ENCODE measurements around the gene GSK3B. TPM values are rescaled to one million over a fixed set of nuclear protein-coding genes. Genes with fewer than 3 reads are reported as not detected.

The GSK3B gene
- total RNA-seq, 1 experiment from 2014 or later: 56.5 TPM

DNA sequence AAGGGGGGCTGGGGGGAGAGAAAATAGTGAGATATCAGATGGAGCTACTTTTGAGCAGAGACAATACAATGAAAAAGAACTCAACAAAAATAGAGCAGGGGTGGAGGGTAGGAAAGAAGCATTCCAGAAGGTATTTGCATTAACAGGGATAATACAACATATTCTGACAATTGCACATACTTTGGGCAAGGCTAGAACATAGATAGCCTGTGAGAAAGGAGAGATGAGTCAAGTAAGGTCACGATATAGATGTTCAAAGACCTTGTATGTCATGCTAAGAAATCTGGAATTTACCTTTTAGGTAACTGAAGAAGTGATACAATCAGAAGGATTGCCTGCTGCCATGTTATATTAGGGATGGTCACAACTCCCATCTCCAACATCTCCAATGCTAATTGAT, 155.2 kb downstream of the GSK3B start:
- no peaks in the 10 kb centered on the region for H4K20me1 ChIP-seq (ENCODE audit: control insufficient read depth, insufficient read depth, insufficient read length)
- H3K4me1 Mint-ChIP-seq: peaks cover 27% of the 10 kb centered on the region in 2 experiments

More for the DNA sequence above, 155.2 kb downstream of the GSK3B start:
- Histone ChIP-seq H2BK5ac (ENCODE audit: insufficient read length, low read length) (no peak overlapping the region), H3K4ac (ENCODE audit: low read depth, low read length) (no peak overlapping the region), H3K23me2 (ENCODE audit: insufficient read length, low read depth, low read length, poor library complexity, severe bottlenecking) (no peaks in the 10 kb centered on the region), H4K8ac (replicated peaks; ENCODE audit: insufficient read length, low read depth, low read length) (no peak overlapping the region), H3K56ac (ENCODE audit: insufficient read length, low read depth, low read length) (no peak overlapping the region), H2BK20ac (ENCODE audit: low read depth, low read length, poor library complexity, severe bottlenecking) (no peak overlapping the region), H2BK15ac (ENCODE audit: low read depth, low read length) (no peak overlapping the region), H3K4me1 (ENCODE audit: insufficient read depth, low read length) (no peaks in the 10 kb centered on the region), H3K79me2 (ENCODE audit: insufficient read depth, low read length) (no peaks in the 10 kb centered on the region), H3K27me3 (ENCODE audit: insufficient read depth, low read length) (no peaks in the 10 kb centered on the region), H4K5ac (ENCODE audit: insufficient read length, low read depth, low read length) (no peak overlapping the region), H3K23ac (ENCODE audit: insufficient read length, low read depth, low read length) (no peak overlapping the region), H2AFZ (ENCODE audit: low read length) (no peak overlapping the region), H3K14ac (ENCODE audit: insufficient read depth, low read length) (no peak overlapping the region), H3K4me2 (ENCODE audit: insufficient read depth, insufficient read length, low read length) (no peak overlapping the region), H2AK5ac (ENCODE audit: insufficient read length, low read length) (no peak overlapping the region), H2BK120ac (ENCODE audit: low read depth, low read length, poor library complexity, severe bottlenecking) (no peak overlapping the region), H4K91ac (ENCODE audit: insufficient read length, low read depth, low read length) (no peak overlapping the region), H3K18ac (ENCODE audit: insufficient read length, low read depth, low read length) (no peak overlapping the region), H3K79me1 (ENCODE audit: insufficient read depth, low read depth, low read length, poor library complexity, severe bottlenecking) (peaks cover 3% of the 10 kb centered on the region), H3K9ac (ENCODE audit: extremely low read depth, insufficient read length, low read length) (no peak overlapping the region), H3K9me3 (ENCODE audit: control insufficient read depth, low read depth, low read length) (no peaks in the 10 kb centered on the region), H3T11ph (ENCODE audit: low read length) (no peak overlapping the region), H2BK12ac (ENCODE audit: insufficient read length, low read depth, low read length) (no peak overlapping the region), H3K27ac (ENCODE audit: insufficient read length, low read depth, low read length) (no peak overlapping the region)
- DNase-seq: no peak
- Mint-ChIP-seq H3K9me3 (no peaks in the 10 kb centered on the region), H3K4me3 (no peak overlapping the region), H3K36me3 (ENCODE audit: insufficient read depth in 1 of 3, low read depth in 3 of 3) (no peaks in the 10 kb centered on the region; a peak in 1 of 7 replicates), H3K27me3 (ENCODE audit: low read depth) (no peaks in the 10 kb centered on the region), H3K27ac (no peak overlapping the region; a peak in 1 of 7 replicates)
- WGBS (ENCODE audit: extremely low coverage, insufficient read length, low lambda C conversion rate): no CpG with 5 or more reads among the region's 1 CpG
- TF ChIP-seq, protein P1, sequence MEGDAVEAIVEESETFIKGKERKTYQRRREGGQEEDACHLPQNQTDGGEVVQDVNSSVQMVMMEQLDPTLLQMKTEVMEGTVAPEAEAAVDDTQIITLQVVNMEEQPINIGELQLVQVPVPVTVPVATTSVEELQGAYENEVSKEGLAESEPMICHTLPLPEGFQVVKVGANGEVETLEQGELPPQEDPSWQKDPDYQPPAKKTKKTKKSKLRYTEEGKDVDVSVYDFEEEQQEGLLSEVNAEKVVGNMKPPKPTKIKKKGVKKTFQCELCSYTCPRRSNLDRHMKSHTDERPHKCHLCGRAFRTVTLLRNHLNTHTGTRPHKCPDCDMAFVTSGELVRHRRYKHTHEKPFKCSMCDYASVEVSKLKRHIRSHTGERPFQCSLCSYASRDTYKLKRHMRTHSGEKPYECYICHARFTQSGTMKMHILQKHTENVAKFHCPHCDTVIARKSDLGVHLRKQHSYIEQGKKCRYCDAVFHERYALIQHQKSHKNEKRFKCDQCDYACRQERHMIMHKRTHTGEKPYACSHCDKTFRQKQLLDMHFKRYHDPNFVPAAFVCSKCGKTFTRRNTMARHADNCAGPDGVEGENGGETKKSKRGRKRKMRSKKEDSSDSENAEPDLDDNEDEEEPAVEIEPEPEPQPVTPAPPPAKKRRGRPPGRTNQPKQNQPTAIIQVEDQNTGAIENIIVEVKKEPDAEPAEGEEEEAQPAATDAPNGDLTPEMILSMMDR (conservative IDR thresholded peaks at IDR 0.05): no peak
